DOHH2 (cell line): ENCODE results near the gene BROX.

Experiments
- H3F3A ChIP-seq: fragments of 200-600 bp; sonication (generic), shearing (Covaris generic); 2 replicates; pipeline ENCODE4 v1.6.0; 2016; ENCODE audit warnings: antibody characterized with exemption, mild to moderate bottlenecking; ENCODE audit not compliant: control insufficient read depth, insufficient read depth
- H3K27ac ChIP-seq: fragments of 200-600 bp; sonication (generic); 2 replicates; pipeline ENCODE4 v1.5.1; 2014; ENCODE audit warnings: low read depth, mild to moderate bottlenecking, low read length, moderate library complexity
- H3K27me3 ChIP-seq: fragments of 200-600 bp; sonication (generic); 2 replicates; pipeline ENCODE4 v1.6.1; 2014; ENCODE audit warnings: mild to moderate bottlenecking, low read length, mixed read lengths; ENCODE audit not compliant: control insufficient read depth
- H3K36me3 ChIP-seq: fragments of 200-600 bp; sonication (generic); 2 replicates; pipeline ENCODE4 v1.6.1; 2014; ENCODE audit warnings: mild to moderate bottlenecking, low read length, moderate library complexity, mixed read lengths; ENCODE audit not compliant: control insufficient read depth
- H3K4me1 ChIP-seq: fragments of 200-600 bp; sonication (generic); 2 replicates; pipeline ENCODE4 v1.6.1; 2014; ENCODE audit warnings: mild to moderate bottlenecking, low read length, mixed read lengths; ENCODE audit not compliant: control insufficient read depth
- H3K4me2 ChIP-seq: fragments of 200-600 bp; sonication (generic); 2 replicates; pipeline ENCODE4 v1.6.0; 2014; ENCODE audit warnings: mild to moderate bottlenecking, low read length, moderate library complexity
- H3K4me3 ChIP-seq: fragments of 200-600 bp; sonication (generic); 2 replicates; pipeline ENCODE4 v1.5.1; 2014; ENCODE audit warnings: mild to moderate bottlenecking, low read length, mixed read lengths
- H3K79me2 ChIP-seq: fragments of 200-600 bp; sonication (generic); 2 replicates; pipeline ENCODE4 v1.6.1; 2014; ENCODE audit warnings: mild to moderate bottlenecking, low read length, mixed read lengths; ENCODE audit not compliant: control insufficient read depth
- H3K9me2 ChIP-seq: fragments of 200-600 bp; sonication (generic); replicated peaks from 2 replicates; pipeline ENCODE4 v1.6.1; 2014; ENCODE audit warnings: mild to moderate bottlenecking, low read length, mixed read lengths; ENCODE audit not compliant: control insufficient read depth
- H3K9me3 ChIP-seq: fragments of 200-600 bp; sonication (generic); 2 replicates; pipeline ENCODE4 v1.6.1; 2014; ENCODE audit warnings: antibody characterized with exemption, low read length, mixed read lengths; ENCODE audit not compliant: control insufficient read depth, insufficient read depth
- H4K20me1 ChIP-seq: fragments of 200-600 bp; sonication (generic); 2 replicates; pipeline ENCODE4 v1.6.0; 2014; ENCODE audit warnings: low read depth, mild to moderate bottlenecking, antibody characterized with exemption, low read length, moderate library complexity; ENCODE audit not compliant: control insufficient read depth, insufficient read depth
- CTCF ChIP-seq: fragments of 200-600 bp; sonication (generic); IDR thresholded peaks from one replicate; pipeline ENCODE4 v1.5.1; 2014; ENCODE audit warnings: antibody characterized with exemption, mild to moderate bottlenecking, low read depth, low read length; ENCODE audit not compliant: poor library complexity, severe bottlenecking
- EZH2phosphoT487 ChIP-seq: fragments of 200-600 bp; sonication (generic); IDR thresholded peaks from 2 replicates; pipeline ENCODE4 v1.6.1; 2017; ENCODE audit warnings: borderline replicate concordance, mild to moderate bottlenecking, antibody characterized with exemption, low read length, moderate library complexity, mixed read lengths

The BROX gene

GRCh38 chr1:222697826-222698225, 14.5 kb upstream of the BROX start:
- no peaks in the 10 kb centered on the region for H3K4me1 ChIP-seq
- H3K27ac ChIP-seq, result no peak overlapping the region
- no peaks in the 10 kb centered on the region for H3F3A ChIP-seq
- peaks cover 5% of the 10 kb centered on the region for H3K79me2 ChIP-seq
- no peak overlapping the region for H3K4me3 ChIP-seq
- H4K20me1 ChIP-seq, result no peaks in the 10 kb centered on the region
- no peaks in the 10 kb centered on the region for H3K9me3 ChIP-seq
- H3K27me3 ChIP-seq, result no peaks in the 10 kb centered on the region
- H3K36me3 ChIP-seq, result peaks cover 18% of the 10 kb centered on the region
- TF ChIP-seq CTCF (no peak), EZH2phosphoT487 (no peak)
- H3K4me2 ChIP-seq, result no peak overlapping the region
- H3K9me2 ChIP-seq, result no peaks in the 10 kb centered on the region

GRCh38 chr1:222702210-222702609, 10.2 kb upstream of the BROX start:
- Histone ChIP-seq H3K9me3 (no peaks in the 10 kb centered on the region), H3K27ac (no peak overlapping the region), H3K27me3 (no peaks in the 10 kb centered on the region), H4K20me1 (no peaks in the 10 kb centered on the region), H3K4me2 (no peak overlapping the region), H3K9me2 (no peaks in the 10 kb centered on the region), H3K79me2 (peaks cover 39% of the 10 kb centered on the region), H3K4me1 (no peaks in the 10 kb centered on the region), H3F3A (no peaks in the 10 kb centered on the region), H3K36me3 (peaks cover 35% of the 10 kb centered on the region), H3K4me3 (no peak overlapping the region)
- TF ChIP-seq CTCF (no peak), EZH2phosphoT487 (no peak)

- Histone ChIP-seq H3K27ac (no peak overlapping the region), H3K27me3 (no peaks in the 10 kb centered on the region), H3K9me3 (no peaks in the 10 kb centered on the region), H3K79me2 (peaks cover 58% of the 10 kb centered on the region), H3K36me3 (peaks cover 35% of the 10 kb centered on the region), H3K4me1 (no peaks in the 10 kb centered on the region), H3F3A (no peaks in the 10 kb centered on the region), H3K9me2 (no peaks in the 10 kb centered on the region), H4K20me1 (no peaks in the 10 kb centered on the region), H3K4me2 (no peak overlapping the region), H3K4me3 (no peak overlapping the region)
- TF ChIP-seq CTCF, result no peak
- TF ChIP-seq EZH2phosphoT487, result no peak
Observed at GRCh38 chr1:222704260-222704659, 8.1 kb upstream of the BROX start.

GRCh38 chr1:222706815-222707214, 5.5 kb upstream of the BROX start:
- Histone ChIP-seq H3K4me1 (peaks cover 10% of the 10 kb centered on the region), H3K4me3 (no peak overlapping the region), H3K9me3 (no peaks in the 10 kb centered on the region), H3K27me3 (no peaks in the 10 kb centered on the region), H3K36me3 (peaks cover 46% of the 10 kb centered on the region), H3F3A (0 out of 2 replicates have a peak, but pooled peaks cover 2% of the 10 kb centered on the region), H3K79me2 (peaks cover 84% of the 10 kb centered on the region), H3K9me2 (no peaks in the 10 kb centered on the region), H3K4me2 (no peak overlapping the region), H4K20me1 (no peaks in the 10 kb centered on the region), H3K27ac (no peak overlapping the region)
- TF ChIP-seq CTCF, result peak; percentile 11
- no peak for TF ChIP-seq EZH2phosphoT487
